Measurements from ENCODE around the gene POFUT2. TPM values are rescaled to one million over a fixed set of nuclear protein-coding genes. Genes with fewer than 3 reads are reported as not detected.

The POFUT2 gene
- total RNA-seq, 1 donor from 2014 or later, result 35.5 TPM

GRCh38 chr21:45297869-45298268, 10.2 kb upstream of the POFUT2 start:
- no peak for DNase-seq (ENCODE audit: low read depth)

GRCh38 chr21:45297329-45297728, 9.6 kb upstream of the POFUT2 start:
- no peak for DNase-seq (ENCODE audit: low read depth)

- DNase-seq (ENCODE audit: low read depth), result no peak
These were observed 8.9 kb upstream of the POFUT2 start for GRCh38 chr21:45296638-45297037.

- no peak for DNase-seq (ENCODE audit: low read depth)
These were observed 8.1 kb upstream of the POFUT2 start for GRCh38 chr21:45295576-45296365.

- peak; percentile 88 for DNase-seq (ENCODE audit: low read depth)
These were observed 7.0 kb upstream of the POFUT2 start for GRCh38 chr21:45294509-45295291.

- DNase-seq (ENCODE audit: low read depth), result no peak
These were observed 6.2 kb upstream of the POFUT2 start for GRCh38 chr21:45293726-45294401.

- no peak for DNase-seq (ENCODE audit: low read depth)
These were observed 5.6 kb upstream of the POFUT2 start for GRCh38 chr21:45293220-45293725.

- peak; percentile 52 for DNase-seq (ENCODE audit: low read depth)
These were observed 4.9 kb upstream of the POFUT2 start for GRCh38 chr21:45292399-45293219.

GRCh38 chr21:45291613-45292398, 4.1 kb upstream of the POFUT2 start:
- DNase-seq (ENCODE audit: low read depth), result no peak

GRCh38 chr21:45290948-45291612, 3.4 kb upstream of the POFUT2 start:
- DNase-seq (ENCODE audit: low read depth), result no peak

- no peak for DNase-seq (ENCODE audit: low read depth)
These were observed 2.2 kb upstream of the POFUT2 start for GRCh38 chr21:45289655-45290515.

- no peak for DNase-seq (ENCODE audit: low read depth)
These were observed 1.4 kb upstream of the POFUT2 start for GRCh38 chr21:45289134-45289533.

GRCh38 chr21:45288441-45288841, 746 bp upstream of the POFUT2 start:
- no peak for DNase-seq (ENCODE audit: low read depth)

- no peak for DNase-seq (ENCODE audit: low read depth)
These were observed 841 bp downstream of the POFUT2 start for GRCh38 chr21:45286671-45287437.

GRCh38 chr21:45285266-45285931, 2.3 kb downstream of the POFUT2 start:
- DNase-seq (ENCODE audit: low read depth), result no peak

- no peak for DNase-seq (ENCODE audit: low read depth)
These were observed 3.3 kb downstream of the POFUT2 start for GRCh38 chr21:45284456-45284741.

GRCh38 chr21:45283611-45284455, 3.9 kb downstream of the POFUT2 start:
- no peak for DNase-seq (ENCODE audit: low read depth)

Data from renal cortical epithelial cell (primary cell).